AG09309 (cell line): ENCODE measurements around the gene FMOD.
"Not testable (repeated sequence)": the region's sequence is repeated elsewhere in the genome, so short reads cannot be mapped to it uniquely, and the experiment has no call there.

Source experiments
- DNase-seq: peaks from one replicate; pipeline ENCODE4 v3.0.0-alpha.2; 2010; ENCODE audit warnings: low read depth
- H3K4me3 ChIP-seq: 2 replicates; pipeline ENCODE4 v1.5.1; 2011; ENCODE audit warnings: mild to moderate bottlenecking, low read depth, low read length, moderate library complexity; ENCODE audit not compliant: control insufficient read depth
- TF ChIP-seq, protein P1 (sequence below): IDR thresholded peaks from 2 replicates; pipeline ENCODE4 v1.5.1; 2011; ENCODE audit warnings: mild to moderate bottlenecking, low read depth, low read length, inconsistent platforms; ENCODE audit not compliant: insufficient read depth, control insufficient read depth; ENCODE audit errors: missing control alignments

The FMOD gene

DNA sequence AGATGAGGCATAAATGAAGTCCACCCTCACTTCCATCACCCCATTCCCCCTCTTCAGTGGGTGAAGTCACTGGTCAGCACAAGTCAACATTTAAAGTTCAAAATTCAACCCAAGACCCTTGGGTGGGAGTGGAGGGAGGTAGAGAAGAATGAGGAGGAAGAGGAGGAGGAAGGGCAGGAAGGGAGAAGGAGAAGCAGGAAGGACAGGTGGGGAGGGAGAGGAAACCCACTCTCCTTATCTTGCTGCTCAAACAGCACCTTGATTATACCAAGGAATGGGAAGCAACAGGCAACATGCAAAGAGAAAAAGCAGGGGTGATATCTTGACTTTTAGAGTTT, 49.6 kb downstream of the FMOD start:
- no peak overlapping the region for H3K4me3 ChIP-seq
- TF ChIP-seq, protein P1, sequence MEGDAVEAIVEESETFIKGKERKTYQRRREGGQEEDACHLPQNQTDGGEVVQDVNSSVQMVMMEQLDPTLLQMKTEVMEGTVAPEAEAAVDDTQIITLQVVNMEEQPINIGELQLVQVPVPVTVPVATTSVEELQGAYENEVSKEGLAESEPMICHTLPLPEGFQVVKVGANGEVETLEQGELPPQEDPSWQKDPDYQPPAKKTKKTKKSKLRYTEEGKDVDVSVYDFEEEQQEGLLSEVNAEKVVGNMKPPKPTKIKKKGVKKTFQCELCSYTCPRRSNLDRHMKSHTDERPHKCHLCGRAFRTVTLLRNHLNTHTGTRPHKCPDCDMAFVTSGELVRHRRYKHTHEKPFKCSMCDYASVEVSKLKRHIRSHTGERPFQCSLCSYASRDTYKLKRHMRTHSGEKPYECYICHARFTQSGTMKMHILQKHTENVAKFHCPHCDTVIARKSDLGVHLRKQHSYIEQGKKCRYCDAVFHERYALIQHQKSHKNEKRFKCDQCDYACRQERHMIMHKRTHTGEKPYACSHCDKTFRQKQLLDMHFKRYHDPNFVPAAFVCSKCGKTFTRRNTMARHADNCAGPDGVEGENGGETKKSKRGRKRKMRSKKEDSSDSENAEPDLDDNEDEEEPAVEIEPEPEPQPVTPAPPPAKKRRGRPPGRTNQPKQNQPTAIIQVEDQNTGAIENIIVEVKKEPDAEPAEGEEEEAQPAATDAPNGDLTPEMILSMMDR: no peak
- DNase-seq: no peak

DNA sequence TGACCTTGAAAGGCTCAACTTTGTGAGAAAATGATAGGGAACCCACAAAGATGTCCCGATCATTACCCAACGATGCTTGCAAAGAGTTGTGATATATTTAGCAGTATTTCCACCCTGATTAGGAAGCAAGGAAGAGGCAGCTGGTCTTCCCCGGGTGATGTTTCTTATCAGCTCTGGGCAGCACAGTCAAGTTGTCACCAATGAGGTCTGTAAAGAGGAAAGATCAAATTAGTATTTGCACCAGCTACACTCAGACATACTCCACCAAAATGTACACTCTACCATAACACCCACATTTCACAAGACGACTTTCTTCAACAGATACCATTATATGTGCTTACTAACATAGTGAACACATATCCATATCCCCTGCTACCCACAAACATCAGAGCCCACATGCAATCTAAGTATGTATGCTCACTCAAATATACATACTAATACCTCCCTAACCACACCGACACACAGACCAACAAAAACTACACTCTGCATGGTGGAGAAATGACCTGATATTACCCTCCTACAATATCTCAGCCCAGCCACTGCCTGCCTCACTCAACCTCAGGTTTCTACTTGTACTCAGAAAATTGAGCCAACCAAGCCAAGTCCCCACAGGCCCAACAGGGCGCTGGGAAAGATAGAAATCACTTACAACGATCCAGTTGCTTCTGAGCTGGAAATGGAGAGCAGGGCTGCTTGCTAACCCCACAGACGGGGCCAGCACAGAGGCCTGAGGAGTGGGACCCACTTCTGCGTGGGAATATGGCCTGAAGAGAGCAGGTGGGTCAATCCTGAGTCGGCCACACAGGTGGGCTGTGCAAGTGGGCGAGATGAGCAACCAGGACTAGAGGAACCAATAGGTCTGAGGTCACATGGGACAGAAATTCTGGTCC, 50.2 kb downstream of the FMOD start:
- no peak overlapping the region for H3K4me3 ChIP-seq
- DNase-seq: no peak
- TF ChIP-seq, protein P1: no peak

DNA sequence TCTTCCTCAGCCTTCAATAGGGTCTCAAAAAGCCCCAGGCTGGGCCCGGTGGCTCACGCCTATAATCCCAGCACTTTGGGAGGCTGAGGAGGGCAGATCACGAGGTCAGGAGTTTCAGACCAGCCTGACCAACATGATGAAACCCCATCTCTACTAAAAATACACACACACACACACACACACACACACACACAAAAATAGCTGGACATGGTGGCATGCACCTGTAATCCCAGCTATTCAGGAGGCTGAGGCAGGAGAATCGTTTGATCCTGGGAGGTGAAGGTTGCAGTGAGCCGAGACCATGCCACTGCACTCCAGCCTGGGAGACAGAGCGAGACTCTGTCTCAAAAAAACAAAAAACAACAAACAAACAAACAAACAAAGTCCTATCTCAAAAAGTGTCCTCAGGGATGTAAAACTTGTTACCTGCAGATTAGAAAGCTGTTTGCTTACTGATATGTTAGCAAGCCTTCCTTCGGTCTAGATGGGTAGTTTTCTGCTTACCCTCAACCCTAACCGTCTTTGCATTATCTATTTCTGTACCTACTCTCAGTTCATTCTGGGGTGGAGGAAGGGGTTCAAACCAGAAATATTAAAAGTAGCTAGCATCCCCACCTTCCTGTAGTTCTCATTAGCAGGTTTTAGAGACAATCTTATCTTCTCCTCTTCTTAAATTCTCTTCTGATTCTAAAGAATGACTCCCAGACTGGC, 51.0 kb downstream of the FMOD start:
- not testable (repeated sequence) for H3K4me3 ChIP-seq

DNA sequence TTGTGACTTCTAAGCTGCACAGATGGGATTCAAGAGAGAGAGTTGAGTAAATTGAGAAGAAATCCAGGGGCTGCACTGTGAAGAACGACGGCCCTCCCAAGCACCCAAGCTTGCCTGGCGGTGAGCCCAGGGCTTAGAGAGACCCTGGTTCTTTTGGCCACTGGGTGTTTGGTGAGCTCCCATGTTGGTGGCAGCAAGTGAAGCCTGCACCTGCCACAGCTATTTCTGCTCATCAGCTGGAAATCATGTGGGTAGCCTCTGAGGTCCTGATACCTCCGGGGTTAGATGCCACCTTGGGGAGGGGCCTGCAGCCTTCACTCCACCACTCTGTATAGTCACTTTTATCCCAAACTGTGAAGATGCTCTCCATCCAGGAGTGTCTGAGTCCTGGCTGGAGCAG, 51.8 kb downstream of the FMOD start:
- no peak overlapping the region for H3K4me3 ChIP-seq
- TF ChIP-seq, protein P1: no peak
- DNase-seq: no peak

More for the DNA sequence above, 51.0 kb downstream of the FMOD start:
- not testable (repeated sequence) for DNase-seq

DNA sequence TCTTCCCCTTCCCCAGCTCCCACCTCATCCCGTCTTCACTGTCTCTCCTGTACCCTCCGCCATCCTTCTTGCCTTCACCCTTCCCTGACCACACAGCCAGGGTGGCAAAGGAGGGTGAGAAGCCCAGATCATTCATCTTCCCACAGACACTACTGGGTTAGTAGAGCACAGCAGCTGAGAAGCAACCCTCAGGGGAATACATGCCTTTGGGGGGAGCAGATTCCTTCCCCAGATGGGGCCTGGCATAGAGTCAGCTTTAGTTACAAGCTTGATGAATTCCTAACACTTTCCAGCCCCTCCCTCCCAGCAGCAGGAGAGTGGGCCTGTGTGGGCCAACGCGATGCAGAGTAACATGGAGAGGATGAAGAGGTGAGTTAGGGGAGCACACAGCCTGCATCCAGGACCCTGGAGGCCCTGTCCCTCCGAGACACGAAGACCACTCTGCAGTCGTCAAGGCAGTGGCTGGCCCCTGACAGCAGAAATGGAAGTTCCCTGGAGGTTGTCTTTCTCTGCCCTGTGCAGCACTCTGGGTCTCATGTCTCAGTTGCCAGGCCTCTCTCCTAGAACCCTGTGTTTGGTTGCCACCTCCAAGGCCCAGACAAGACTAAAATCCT, 54.4 kb downstream of the FMOD start:
- no peak overlapping the region for H3K4me3 ChIP-seq
- no peak for DNase-seq

DNA sequence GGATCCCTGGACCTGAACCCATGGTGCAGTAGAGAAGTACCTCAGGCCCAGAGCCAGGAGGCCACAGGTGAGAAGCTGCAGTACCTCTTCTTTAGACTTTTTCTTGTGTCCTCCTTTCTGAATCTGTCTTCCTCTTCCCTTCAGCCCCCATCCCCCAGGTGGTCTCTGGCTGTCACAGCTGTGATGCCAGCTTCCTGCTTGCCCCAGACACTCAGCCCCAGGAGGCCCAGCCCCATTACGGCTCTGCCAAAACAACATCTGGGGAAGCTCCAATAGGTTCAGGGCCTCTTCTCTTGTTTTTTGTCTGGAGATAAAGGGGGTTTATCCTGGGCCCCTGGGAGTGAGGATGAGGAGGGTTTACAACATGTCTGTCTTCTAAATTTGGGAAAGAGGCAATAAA, 55.1 kb downstream of the FMOD start:
- TF ChIP-seq, protein P1: no peak
- DNase-seq: no peak
- no peak overlapping the region for H3K4me3 ChIP-seq

More for the DNA sequence above, 54.4 kb downstream of the FMOD start:
- TF ChIP-seq, protein P1: no peak
